ENCODE data around the gene LAPTM4A. TPM values are rescaled to one million over a fixed set of nuclear protein-coding genes. Genes with fewer than 3 reads are reported as not detected.

LAPTM4A gene
- total RNA-seq, 2 donors from 2014 or later = 181 to 200 TPM

- H3K9me3 ChIP-seq = no peaks in the 10 kb centered on the region
- DNase-seq (ENCODE audit: low spot score) = no peak
- no peak for ATAC-seq (ENCODE audit: insufficient number of reproducible peaks, low FRiP score, low read depth)
- H3K27me3 ChIP-seq (replicated peaks; ENCODE audit: insufficient read depth) = no peaks in the 10 kb centered on the region
- H3K4me3 ChIP-seq = no peak overlapping the region
- peaks cover 9 to 22% of the 10 kb centered on the region in 2 donors for H3K4me1 ChIP-seq (ENCODE audit: control insufficient read depth in 1 of 2, low read depth in 2 of 2)
- no peaks in the 10 kb centered on the region for H3K36me3 ChIP-seq
- no peak for TF ChIP-seq CTCF (IDR thresholded peaks at IDR 0.05)
- H3K27ac ChIP-seq = peak overlapping the region in 1 of 2 donors; percentile 10
Observed at GRCh38 chr2:20067992-20068584, 16.7 kb upstream of the LAPTM4A start.

- H3K27ac ChIP-seq = no peak overlapping the region
- TF ChIP-seq CTCF (IDR thresholded peaks at IDR 0.05) = no peak
- H3K9me3 ChIP-seq = no peaks in the 10 kb centered on the region
- H3K36me3 ChIP-seq = no peaks in the 10 kb centered on the region
- H3K4me1 ChIP-seq (ENCODE audit: control insufficient read depth in 1 of 2, low read depth in 2 of 2) = peaks cover 9 to 21% of the 10 kb centered on the region in 2 donors
- ATAC-seq (ENCODE audit: insufficient number of reproducible peaks, low FRiP score, low read depth) = no peak
- H3K27me3 ChIP-seq (replicated peaks; ENCODE audit: insufficient read depth) = no peaks in the 10 kb centered on the region
- DNase-seq (ENCODE audit: low spot score) = no peak
- H3K4me3 ChIP-seq = no peak overlapping the region
Observed at GRCh38 chr2:20065885-20066602, 14.6 kb upstream of the LAPTM4A start.

DNA sequence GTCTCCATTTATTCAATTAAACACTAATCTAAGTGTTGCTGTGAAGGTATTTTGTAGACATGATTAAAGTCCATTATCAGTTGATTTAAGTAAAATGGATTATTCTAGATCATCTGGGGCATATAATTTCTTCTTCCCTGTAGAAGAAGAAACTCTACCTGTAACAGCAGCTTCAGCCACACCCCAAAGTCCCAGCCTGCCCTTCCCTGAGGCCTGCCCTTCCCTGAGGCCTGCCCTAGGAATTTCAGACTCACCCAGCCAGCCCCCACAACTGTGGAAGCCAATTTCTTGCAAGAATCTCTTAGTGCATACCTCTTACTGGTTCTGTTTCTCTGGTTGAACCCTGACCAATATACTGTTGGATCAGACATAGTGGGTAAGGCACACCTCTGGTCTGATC lies 13.4 kb upstream of the LAPTM4A start:
- Histone ChIP-seq H3K27me3 (replicated peaks; ENCODE audit: insufficient read depth) (no peaks in the 10 kb centered on the region), H3K4me3 (no peak overlapping the region), H3K27ac (no peak overlapping the region), H3K36me3 (no peaks in the 10 kb centered on the region), H3K9me3 (no peaks in the 10 kb centered on the region), H3K4me1 (ENCODE audit: control insufficient read depth in 1 of 2, low read depth in 2 of 2) (peaks cover 9 to 21% of the 10 kb centered on the region in 2 donors)
- no peak for DNase-seq (ENCODE audit: low spot score)
- no peak for TF ChIP-seq CTCF (IDR thresholded peaks at IDR 0.05)
- no peak for ATAC-seq (ENCODE audit: insufficient number of reproducible peaks, low FRiP score, low read depth)

GRCh38 chr2:20064421-20064820 lies 13.0 kb upstream of the LAPTM4A start:
- Histone ChIP-seq H3K4me1 (ENCODE audit: control insufficient read depth in 1 of 2, low read depth in 2 of 2) (peaks cover 9 to 21% of the 10 kb centered on the region in 2 donors), H3K27ac (no peak overlapping the region)
- ATAC-seq (ENCODE audit: insufficient number of reproducible peaks, low FRiP score, low read depth) = no peak

More at GRCh38 chr2:20064421-20064820, 13.0 kb upstream of the LAPTM4A start:
- no peak for DNase-seq (ENCODE audit: low spot score)
- Histone ChIP-seq H3K36me3 (no peaks in the 10 kb centered on the region), H3K27me3 (replicated peaks; ENCODE audit: insufficient read depth) (no peaks in the 10 kb centered on the region), H3K9me3 (no peaks in the 10 kb centered on the region), H3K4me3 (no peak overlapping the region)
- TF ChIP-seq CTCF (IDR thresholded peaks at IDR 0.05) = no peak

All from thoracic aorta (tissue), 2 donors.